NCI-H2227 (cell line): ENCODE data around the gene FIGNL1.

Source experiments
- DNase-seq: peaks from one replicate; lab custom pipeline; 2025; ENCODE audit not compliant: unreplicated experiment; lab: John Stamatoyannopoulos, UW

The FIGNL1 gene

DNA sequence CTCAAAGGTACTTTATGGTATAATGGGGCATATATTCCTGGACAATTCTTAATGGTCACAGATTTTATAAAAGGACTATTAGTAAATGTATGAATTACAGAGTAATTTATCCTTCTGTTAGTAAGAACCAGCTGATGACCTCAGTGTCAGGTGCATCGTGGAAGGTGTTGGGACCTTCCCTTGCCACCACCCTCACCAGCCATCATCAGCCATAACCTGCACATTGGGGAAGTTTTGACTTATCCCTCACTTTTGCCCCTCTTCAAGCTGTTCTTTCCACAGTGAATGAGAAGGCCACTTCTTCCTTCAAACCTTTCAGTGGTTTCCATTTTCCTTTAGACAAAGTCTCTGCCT, 52.2 kb downstream of the FIGNL1 start:
- DNase-seq: no peak

DNA sequence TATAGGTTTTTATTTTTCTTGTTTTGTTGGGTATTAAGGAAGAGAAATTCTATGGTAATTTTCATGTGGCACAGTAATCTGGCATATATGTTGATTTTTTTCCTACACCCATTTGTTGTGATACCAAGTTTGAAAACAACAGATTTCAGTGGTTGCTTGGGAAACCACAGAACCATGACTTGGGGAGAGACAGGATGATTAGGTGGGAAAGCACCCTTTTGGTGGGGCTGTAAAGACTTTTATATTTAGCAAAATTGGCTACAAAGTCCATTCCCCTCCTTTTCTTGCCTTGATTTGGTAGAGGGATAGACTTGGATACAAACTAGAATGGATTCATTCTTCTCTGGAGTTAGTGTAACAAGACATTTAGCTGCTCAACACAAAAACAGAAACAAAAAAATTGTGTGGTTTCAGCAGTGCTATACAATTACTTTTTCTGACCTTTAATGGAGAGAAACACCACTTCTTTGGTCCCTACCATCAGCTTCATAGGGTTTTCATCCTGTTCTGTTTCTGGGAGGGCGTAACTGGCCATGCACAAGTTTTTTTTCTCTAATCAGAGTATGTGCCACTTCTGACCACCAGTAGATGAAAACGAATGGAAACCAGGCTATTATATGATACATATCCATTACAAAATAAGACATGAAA, 52.7 kb downstream of the FIGNL1 start:
- no peak for DNase-seq

DNA sequence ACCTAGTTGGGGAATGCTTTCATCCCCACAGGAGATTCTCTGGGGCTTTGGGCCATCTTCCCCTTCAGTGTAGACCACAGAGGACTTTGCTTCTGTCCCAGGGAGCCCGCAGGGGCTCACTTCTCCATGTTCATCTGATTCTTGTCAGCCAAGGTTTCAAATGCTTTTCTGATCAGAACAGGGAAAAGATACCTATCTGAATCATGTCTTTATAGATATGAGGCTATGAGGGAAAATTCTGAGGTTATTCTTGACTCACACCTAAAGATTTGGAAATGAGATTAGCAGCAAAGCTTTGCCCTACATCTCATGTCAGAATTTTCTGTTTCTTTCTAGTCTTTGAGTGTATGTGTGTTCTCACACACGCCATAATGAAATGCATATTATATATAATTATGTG, 53.3 kb downstream of the FIGNL1 start:
- no peak for DNase-seq

DNA sequence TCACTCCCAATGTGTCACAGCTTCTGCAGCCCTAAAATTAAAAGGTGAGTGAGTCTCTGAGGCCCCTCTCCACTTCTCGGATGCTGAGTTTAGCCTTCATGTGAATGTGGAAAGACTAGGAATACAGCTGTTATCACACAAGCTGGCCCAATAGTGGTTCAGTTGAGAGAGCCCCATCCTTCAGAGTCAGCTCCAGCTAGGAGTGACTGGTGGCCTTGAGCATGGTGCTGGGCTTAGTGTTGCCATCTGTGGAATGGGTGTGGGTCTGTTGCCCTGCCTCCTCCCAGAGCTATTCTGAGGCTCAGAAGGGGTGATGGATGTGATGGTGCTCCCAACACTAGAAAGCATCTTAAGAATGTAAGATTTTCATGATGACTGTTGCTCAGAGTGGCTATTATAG, 55.8 kb downstream of the FIGNL1 start:
- DNase-seq: no peak
